H1 (cell line): ENCODE results near the gene MCEMP1. TPM values are rescaled to one million over a fixed set of nuclear protein-coding genes. Genes with fewer than 3 reads are reported as not detected.

Experiments used
- BACH1 ChIP-seq: IDR thresholded peaks from 2 replicates; pipeline ENCODE4 v1.6.1; 2012; ENCODE audit warnings: low read length, improper control_type of control experiment
- MAFK ChIP-seq: IDR thresholded peaks from 2 replicates; pipeline ENCODE4 v1.6.1; 2012; ENCODE audit warnings: low read depth, mild to moderate bottlenecking, improper control_type of control experiment, low read length
- MAX ChIP-seq: IDR thresholded peaks from 2 replicates; pipeline ENCODE4 v1.6.1; 2012; ENCODE audit warnings: inconsistent platforms
- PHF8 ChIP-seq: fragments of 200-600 bp; sonication (generic); conservative IDR thresholded peaks from 2 replicates; pipeline ENCODE4 v1.7.1; 2012; ENCODE audit warnings: low read depth, mild to moderate bottlenecking, inconsistent platforms, low read length, moderate library complexity
- RXRA ChIP-seq: IDR thresholded peaks from 2 replicates; pipeline ENCODE4 v1.6.1; 2011; ENCODE audit warnings: low read depth, mild to moderate bottlenecking, low read length, moderate library complexity; ENCODE audit not compliant: insufficient read depth
- polyA plus RNA-seq, 7 experiments: library from polyadenylated mRNA; depleted of rRNA in 3 of 7; stranded (reverse) in 5 of 7; unstranded in 2 of 7; fragments of >200 nt in 5 of 7; fragments of 200-250 nt in 2 of 7; gene quantifications; 1 replicate in 5 of 7; 2 replicates in 1 of 7; 4 replicates in 1 of 7; pipeline versions ENCODE4 v1.2.1 to v1.2.3, GENCODE V29; 2011 to 2013; ENCODE audit warnings: missing spikeins in 2 of 7, mixed read lengths in 2 of 7
- total RNA-seq: library from RNA; stranded (reverse); fragmentation: NEBNext Ultra II Directional; extraction: Animal tissue kit (Norgen Biotek cat#: 25700); gene quantifications from 2 replicates; pipeline ENCODE4 v1.2.1, GENCODE V29; 2021
- TF ChIP-seq, protein P1 (sequence below): IDR thresholded peaks from 2 replicates; pipeline ENCODE4 v1.6.1; 2011; ENCODE audit warnings: low read depth, mild to moderate bottlenecking, low read length; ENCODE audit not compliant: insufficient read depth
- TF ChIP-seq, protein P2 (sequence below): fragments of 300-600 bp; sonication (generic); IDR thresholded peaks from 2 replicates; pipeline ENCODE4 v1.7.1; 2012; ENCODE audit warnings: low read length, moderate library complexity, mild to moderate bottlenecking, inconsistent platforms; ENCODE audit not compliant: insufficient replicate concordance

Gene MCEMP1
- total and polyA plus RNA-seq, 2 of the 8 experiments (the other 6 are each of a cell fraction or from before 2014, with no cell fraction given), result not detected

DNA sequence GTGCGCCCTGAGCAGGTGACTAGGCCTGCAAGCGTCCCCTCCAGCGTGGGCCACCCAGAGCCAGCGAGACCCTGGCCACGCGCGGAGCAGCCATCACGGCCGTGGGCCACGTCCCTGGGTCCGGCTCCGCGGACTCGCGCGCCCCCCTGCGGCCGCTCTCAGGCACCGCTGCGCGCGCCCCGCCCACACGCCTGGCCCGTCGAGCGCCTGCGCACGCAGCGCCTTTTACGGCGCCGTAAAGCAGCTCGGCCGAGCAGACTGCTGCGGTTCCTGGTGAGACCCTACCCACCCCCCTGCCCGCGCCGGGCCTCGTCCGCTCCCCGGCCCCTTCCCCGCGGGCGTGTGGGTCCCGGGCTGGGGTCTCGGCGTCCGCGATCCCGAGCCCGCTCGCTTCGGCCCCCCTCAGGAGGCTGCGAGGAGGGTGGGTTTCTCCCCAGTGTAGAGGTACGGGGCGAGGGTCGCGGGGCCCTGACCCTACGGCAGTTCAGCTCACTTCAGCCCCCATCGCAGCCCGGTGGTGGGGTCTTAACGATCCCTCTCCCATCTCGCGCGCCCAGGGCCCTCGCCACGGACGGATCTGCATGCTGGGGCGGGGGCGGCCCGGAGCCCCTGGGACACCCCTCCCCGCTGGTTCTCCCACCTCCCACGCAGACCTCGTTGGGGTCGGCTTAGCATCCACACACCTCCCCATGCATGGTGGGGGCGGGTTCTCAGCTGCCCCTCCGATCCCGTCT lies 3.9 kb downstream of the MCEMP1 start, which contains the start of gene TRAPPC5 (continued):
- peak; percentile 55; the same call in 1 of the 2 replicates for TF ChIP-seq PHF8
- no peak for TF ChIP-seq MAX
- TF ChIP-seq, protein P1, sequence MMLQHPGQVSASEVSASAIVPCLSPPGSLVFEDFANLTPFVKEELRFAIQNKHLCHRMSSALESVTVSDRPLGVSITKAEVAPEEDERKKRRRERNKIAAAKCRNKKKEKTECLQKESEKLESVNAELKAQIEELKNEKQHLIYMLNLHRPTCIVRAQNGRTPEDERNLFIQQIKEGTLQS, result peak; percentile 75; the same call in 1 of the 2 replicates
- TF ChIP-seq RXRA, result no peak
- TF ChIP-seq, protein P2, sequence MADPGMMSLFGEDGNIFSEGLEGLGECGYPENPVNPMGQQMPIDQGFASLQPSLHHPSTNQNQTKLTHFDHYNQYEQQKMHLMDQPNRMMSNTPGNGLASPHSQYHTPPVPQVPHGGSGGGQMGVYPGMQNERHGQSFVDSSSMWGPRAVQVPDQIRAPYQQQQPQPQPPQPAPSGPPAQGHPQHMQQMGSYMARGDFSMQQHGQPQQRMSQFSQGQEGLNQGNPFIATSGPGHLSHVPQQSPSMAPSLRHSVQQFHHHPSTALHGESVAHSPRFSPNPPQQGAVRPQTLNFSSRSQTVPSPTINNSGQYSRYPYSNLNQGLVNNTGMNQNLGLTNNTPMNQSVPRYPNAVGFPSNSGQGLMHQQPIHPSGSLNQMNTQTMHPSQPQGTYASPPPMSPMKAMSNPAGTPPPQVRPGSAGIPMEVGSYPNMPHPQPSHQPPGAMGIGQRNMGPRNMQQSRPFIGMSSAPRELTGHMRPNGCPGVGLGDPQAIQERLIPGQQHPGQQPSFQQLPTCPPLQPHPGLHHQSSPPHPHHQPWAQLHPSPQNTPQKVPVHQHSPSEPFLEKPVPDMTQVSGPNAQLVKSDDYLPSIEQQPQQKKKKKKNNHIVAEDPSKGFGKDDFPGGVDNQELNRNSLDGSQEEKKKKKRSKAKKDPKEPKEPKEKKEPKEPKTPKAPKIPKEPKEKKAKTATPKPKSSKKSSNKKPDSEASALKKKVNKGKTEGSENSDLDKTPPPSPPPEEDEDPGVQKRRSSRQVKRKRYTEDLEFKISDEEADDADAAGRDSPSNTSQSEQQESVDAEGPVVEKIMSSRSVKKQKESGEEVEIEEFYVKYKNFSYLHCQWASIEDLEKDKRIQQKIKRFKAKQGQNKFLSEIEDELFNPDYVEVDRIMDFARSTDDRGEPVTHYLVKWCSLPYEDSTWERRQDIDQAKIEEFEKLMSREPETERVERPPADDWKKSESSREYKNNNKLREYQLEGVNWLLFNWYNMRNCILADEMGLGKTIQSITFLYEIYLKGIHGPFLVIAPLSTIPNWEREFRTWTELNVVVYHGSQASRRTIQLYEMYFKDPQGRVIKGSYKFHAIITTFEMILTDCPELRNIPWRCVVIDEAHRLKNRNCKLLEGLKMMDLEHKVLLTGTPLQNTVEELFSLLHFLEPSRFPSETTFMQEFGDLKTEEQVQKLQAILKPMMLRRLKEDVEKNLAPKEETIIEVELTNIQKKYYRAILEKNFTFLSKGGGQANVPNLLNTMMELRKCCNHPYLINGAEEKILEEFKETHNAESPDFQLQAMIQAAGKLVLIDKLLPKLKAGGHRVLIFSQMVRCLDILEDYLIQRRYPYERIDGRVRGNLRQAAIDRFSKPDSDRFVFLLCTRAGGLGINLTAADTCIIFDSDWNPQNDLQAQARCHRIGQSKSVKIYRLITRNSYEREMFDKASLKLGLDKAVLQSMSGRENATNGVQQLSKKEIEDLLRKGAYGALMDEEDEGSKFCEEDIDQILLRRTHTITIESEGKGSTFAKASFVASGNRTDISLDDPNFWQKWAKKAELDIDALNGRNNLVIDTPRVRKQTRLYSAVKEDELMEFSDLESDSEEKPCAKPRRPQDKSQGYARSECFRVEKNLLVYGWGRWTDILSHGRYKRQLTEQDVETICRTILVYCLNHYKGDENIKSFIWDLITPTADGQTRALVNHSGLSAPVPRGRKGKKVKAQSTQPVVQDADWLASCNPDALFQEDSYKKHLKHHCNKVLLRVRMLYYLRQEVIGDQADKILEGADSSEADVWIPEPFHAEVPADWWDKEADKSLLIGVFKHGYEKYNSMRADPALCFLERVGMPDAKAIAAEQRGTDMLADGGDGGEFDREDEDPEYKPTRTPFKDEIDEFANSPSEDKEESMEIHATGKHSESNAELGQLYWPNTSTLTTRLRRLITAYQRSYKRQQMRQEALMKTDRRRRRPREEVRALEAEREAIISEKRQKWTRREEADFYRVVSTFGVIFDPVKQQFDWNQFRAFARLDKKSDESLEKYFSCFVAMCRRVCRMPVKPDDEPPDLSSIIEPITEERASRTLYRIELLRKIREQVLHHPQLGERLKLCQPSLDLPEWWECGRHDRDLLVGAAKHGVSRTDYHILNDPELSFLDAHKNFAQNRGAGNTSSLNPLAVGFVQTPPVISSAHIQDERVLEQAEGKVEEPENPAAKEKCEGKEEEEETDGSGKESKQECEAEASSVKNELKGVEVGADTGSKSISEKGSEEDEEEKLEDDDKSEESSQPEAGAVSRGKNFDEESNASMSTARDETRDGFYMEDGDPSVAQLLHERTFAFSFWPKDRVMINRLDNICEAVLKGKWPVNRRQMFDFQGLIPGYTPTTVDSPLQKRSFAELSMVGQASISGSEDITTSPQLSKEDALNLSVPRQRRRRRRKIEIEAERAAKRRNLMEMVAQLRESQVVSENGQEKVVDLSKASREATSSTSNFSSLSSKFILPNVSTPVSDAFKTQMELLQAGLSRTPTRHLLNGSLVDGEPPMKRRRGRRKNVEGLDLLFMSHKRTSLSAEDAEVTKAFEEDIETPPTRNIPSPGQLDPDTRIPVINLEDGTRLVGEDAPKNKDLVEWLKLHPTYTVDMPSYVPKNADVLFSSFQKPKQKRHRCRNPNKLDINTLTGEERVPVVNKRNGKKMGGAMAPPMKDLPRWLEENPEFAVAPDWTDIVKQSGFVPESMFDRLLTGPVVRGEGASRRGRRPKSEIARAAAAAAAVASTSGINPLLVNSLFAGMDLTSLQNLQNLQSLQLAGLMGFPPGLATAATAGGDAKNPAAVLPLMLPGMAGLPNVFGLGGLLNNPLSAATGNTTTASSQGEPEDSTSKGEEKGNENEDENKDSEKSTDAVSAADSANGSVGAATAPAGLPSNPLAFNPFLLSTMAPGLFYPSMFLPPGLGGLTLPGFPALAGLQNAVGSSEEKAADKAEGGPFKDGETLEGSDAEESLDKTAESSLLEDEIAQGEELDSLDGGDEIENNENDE, result no peak
- no peak for TF ChIP-seq MAFK
- TF ChIP-seq BACH1, result peak; percentile 89
- TF ChIP-seq, all 59 proteins: peak for 17
